Smooth muscle cell (in vitro differentiated cells): ENCODE results near the gene TPST2. TPM values are rescaled to one million over a fixed set of nuclear protein-coding genes. Genes with fewer than 3 reads are reported as not detected.

Experiments used
- DNase-seq: peaks from one replicate; lab custom pipeline; 2025; ENCODE audit not compliant: unreplicated experiment; lab: John Stamatoyannopoulos, UW
- H2AFZ ChIP-seq: fragments of 200-600 bp; sonication (generic); 2 replicates; pipeline ENCODE4 v1.6.0; 2016; ENCODE audit warnings: antibody characterized with exemption, low read depth, mild to moderate bottlenecking
- H3F3A ChIP-seq: fragments of 200-600 bp; sonication (generic); 2 replicates; pipeline ENCODE4 v1.6.0; 2017; ENCODE audit warnings: antibody characterized with exemption, low read depth
- H3K27ac ChIP-seq: fragments of 200-600 bp; sonication (generic); 2 replicates; pipeline ENCODE4 v1.5.1; 2016; ENCODE audit warnings: low read depth, mild to moderate bottlenecking
- H3K27me3 ChIP-seq: fragments of 200-600 bp; sonication (generic); 2 replicates; pipeline ENCODE4 v1.6.1; 2016; ENCODE audit warnings: low read depth, mild to moderate bottlenecking
- H3K36me3 ChIP-seq: fragments of 200-600 bp; sonication (generic); 2 replicates; pipeline ENCODE4 v1.5.1; 2016; ENCODE audit warnings: low read depth
- H3K4me1 ChIP-seq: fragments of 200-600 bp; sonication (generic); 2 replicates; pipeline ENCODE4 v1.5.1; 2016; ENCODE audit warnings: low read depth
- H3K4me2 ChIP-seq: fragments of 200-600 bp; sonication (generic); 2 replicates; pipeline ENCODE4 v1.6.0; 2016; ENCODE audit warnings: mild to moderate bottlenecking
- H3K4me3 ChIP-seq: fragments of 200-600 bp; sonication (generic); 2 replicates; pipeline ENCODE4 v1.5.1; 2016; ENCODE audit warnings: mild to moderate bottlenecking
- H3K79me2 ChIP-seq: fragments of 200-600 bp; sonication (generic); 2 replicates; pipeline ENCODE4 v1.6.0; 2016; ENCODE audit warnings: low read depth, mild to moderate bottlenecking
- H3K9ac ChIP-seq: fragments of 200-600 bp; sonication (generic); 2 replicates; pipeline ENCODE4 v1.6.0; 2016; ENCODE audit warnings: low read depth
- H3K9me3 ChIP-seq: fragments of 200-600 bp; sonication (generic); replicated peaks from 2 replicates; pipeline ENCODE4 v1.5.1; 2016; ENCODE audit warnings: low read depth
- H4K20me1 ChIP-seq: fragments of 200-600 bp; sonication (generic); 2 replicates; pipeline ENCODE4 v1.6.0; 2016; ENCODE audit warnings: low read depth
- CTCF ChIP-seq: fragments of 200-600 bp; sonication (generic); IDR thresholded peaks from 2 replicates; pipeline ENCODE4 v1.5.1; 2017; ENCODE audit warnings: borderline replicate concordance, mild to moderate bottlenecking, antibody characterized with exemption; ENCODE audit not compliant: insufficient read depth, poor library complexity, severe bottlenecking
- WGBS: methylation state at CpG from one replicate; pipeline ENCODE4 v1.1.7; 2016; ENCODE audit warnings: low lambda C conversion rate; 5-methylcytosine and 5-hydroxymethylcytosine counted together
- polyA plus RNA-seq: library from polyadenylated mRNA; unstranded; fragments of >200 nt; fragmentation: Nextera tagmentation; extraction: Ambion mirVana; gene quantifications from 2 replicates; pipeline ENCODE4 v1.2.1, GENCODE V29; 2016
- total RNA-seq: library from RNA; depleted of rRNA; stranded (reverse); fragments of >200 nt; gene quantifications from 2 replicates; pipeline ENCODE4 v1.2.3, GENCODE V29; 2014

The TPST2 gene
- total and polyA plus RNA-seq, 2 experiments from 2014 or later: 44.1 to 48.5 TPM

DNA sequence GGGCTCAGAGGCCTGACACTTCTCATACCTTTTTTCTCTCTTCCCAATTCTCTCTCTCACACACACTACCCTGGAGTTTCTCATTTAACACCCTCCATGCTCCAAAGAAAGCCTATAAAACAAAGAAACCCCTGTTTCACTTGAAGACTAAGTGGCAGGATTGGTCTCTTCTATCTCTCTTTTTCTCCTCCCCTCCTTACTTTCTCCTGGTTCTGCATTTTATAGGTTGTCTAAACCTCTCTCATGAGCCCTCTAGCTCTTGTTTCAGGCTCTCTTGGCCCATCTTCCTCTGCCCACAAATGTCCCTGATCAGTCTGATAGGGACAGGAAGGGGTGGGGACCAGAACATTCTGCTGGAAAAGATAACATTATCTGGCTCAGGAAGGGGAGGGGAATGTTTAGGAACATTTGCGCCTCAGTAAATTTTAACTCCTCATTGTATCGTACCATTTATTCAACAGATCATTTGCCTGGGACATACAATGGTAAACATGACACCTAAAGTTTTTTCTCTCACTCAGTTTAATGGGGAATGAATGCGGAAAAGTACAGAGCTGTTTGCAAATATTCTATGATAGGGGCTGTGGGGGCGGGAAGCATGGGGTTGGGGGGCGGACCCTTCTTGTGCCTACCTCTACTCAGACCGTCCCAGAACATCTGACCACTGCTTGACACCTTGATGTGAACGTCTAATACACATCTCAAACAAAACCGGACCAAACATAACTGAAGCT, 42.7 kb upstream of the TPST2 start:
- Histone ChIP-seq H2AFZ (peak overlapping the region; percentile 94), H3K4me1 (peaks cover 5% of the 10 kb centered on the region), H3K27ac (no peak overlapping the region), H3K79me2 (no peaks in the 10 kb centered on the region), H3F3A (no peaks in the 10 kb centered on the region), H3K4me2 (peak overlapping the region; percentile 26), H3K9me3 (no peaks in the 10 kb centered on the region), H3K36me3 (no peaks in the 10 kb centered on the region), H4K20me1 (no peaks in the 10 kb centered on the region), H3K9ac (no peak overlapping the region), H3K27me3 (no peaks in the 10 kb centered on the region), H3K4me3 (no peak overlapping the region)
- 60% methylated on average over 8 of the region's 8 CpGs for WGBS
- no peak for TF ChIP-seq CTCF
- no peak for DNase-seq

GRCh38 chr22:26631282-26631681, 41.4 kb upstream of the TPST2 start:
- no peak overlapping the region for H3K4me3 ChIP-seq
- WGBS: 88% methylated on average over 4 of the region's 4 CpGs
- no peak overlapping the region for H3K9ac ChIP-seq
- H3K36me3 ChIP-seq: no peaks in the 10 kb centered on the region
- no peaks in the 10 kb centered on the region for H4K20me1 ChIP-seq
- H3K79me2 ChIP-seq: no peaks in the 10 kb centered on the region
- H3K27ac ChIP-seq: no peak overlapping the region
- H3K4me1 ChIP-seq: peaks cover 5% of the 10 kb centered on the region
- no peaks in the 10 kb centered on the region for H3F3A ChIP-seq
- no peaks in the 10 kb centered on the region for H3K27me3 ChIP-seq
- H3K4me2 ChIP-seq: no peak overlapping the region
- no peak overlapping the region for H2AFZ ChIP-seq
- H3K9me3 ChIP-seq: no peaks in the 10 kb centered on the region
- no peak for TF ChIP-seq CTCF
- no peak for DNase-seq

DNA sequence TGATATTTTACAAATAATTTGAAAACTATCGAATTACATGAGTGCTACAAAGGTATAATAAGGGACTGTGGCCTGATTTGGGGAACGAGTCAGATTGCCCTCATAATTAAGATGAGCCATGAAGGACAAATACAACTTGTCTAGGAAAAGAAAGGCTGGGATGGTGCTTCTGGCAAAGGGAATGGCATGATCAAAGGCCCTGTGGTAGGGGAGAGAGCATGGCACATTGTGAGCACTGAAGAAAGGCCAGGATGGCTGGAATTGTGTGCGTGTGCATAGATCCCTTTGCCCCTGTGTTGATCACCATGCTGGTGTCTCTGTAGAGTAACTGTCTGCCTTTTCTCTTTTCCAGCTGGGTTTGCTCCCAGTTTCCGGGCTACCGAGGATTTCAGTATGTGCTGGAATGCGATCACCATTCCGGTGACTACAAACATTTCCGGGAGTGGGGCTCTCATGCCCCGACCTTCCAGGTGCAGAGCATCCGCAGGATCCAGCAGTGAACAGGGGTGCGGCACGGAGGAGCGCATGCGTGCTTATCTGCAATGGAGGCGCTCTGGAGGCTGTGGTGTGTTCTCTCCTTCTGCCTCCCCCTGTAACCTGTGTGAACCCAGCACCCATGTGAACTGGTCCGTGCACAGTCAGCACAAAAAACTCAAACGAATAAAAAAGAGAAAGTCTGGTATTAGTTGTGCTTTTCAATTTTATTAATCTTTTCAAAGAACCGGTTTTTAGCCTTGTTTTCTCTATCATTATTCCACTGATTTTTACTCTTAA, 40.2 kb upstream of the TPST2 start:
- Histone ChIP-seq H2AFZ (no peak overlapping the region), H3K27me3 (no peaks in the 10 kb centered on the region), H3K4me2 (no peak overlapping the region), H3F3A (no peaks in the 10 kb centered on the region), H3K4me1 (peaks cover 5% of the 10 kb centered on the region), H4K20me1 (no peaks in the 10 kb centered on the region), H3K4me3 (no peak overlapping the region), H3K27ac (no peak overlapping the region), H3K9me3 (no peaks in the 10 kb centered on the region), H3K79me2 (no peaks in the 10 kb centered on the region), H3K36me3 (no peaks in the 10 kb centered on the region), H3K9ac (no peak overlapping the region)
- WGBS: 94% methylated on average over 18 of the region's 18 CpGs
- no peak for DNase-seq
- TF ChIP-seq CTCF: no peak
